RWPE2 (cell line): ENCODE results near the gene MYH15.

ENCODE experiments used
- ATAC-seq: fragments of 200-7000 bp; cut with Tn5 transposase; 3 replicates; pipeline ENCODE4 v1.9.1; 2021; ENCODE audit warnings: low read depth
- DNase-seq: peaks from one replicate; pipeline ENCODE4 v3.0.0-alpha.2; 2020; ENCODE audit warnings: low spot score
- H3K27ac ChIP-seq: fragments of 450-650 bp; 2 replicates; pipeline ENCODE4 v1.5.1; 2017; ENCODE audit warnings: mild to moderate bottlenecking; ENCODE audit not compliant: poor library complexity, severe bottlenecking
- H3K27me3 ChIP-seq: fragments of 250-450 bp; sonication (Bioruptor Pico); 2 replicates; pipeline ENCODE4 v1.5.1; 2021; ENCODE audit warnings: mild to moderate bottlenecking, moderate library complexity; ENCODE audit not compliant: insufficient read depth, poor library complexity, severe bottlenecking
- H3K36me3 ChIP-seq: fragments of 250-450 bp; sonication (Bioruptor Pico); 2 replicates; pipeline ENCODE4 v1.5.1; 2020; ENCODE audit warnings: low read depth, mild to moderate bottlenecking, moderate library complexity
- H3K4me1 ChIP-seq: fragments of 250-450 bp; sonication (Bioruptor Pico); 2 replicates; pipeline ENCODE4 v1.5.1; 2021; ENCODE audit warnings: mild to moderate bottlenecking, moderate library complexity; ENCODE audit not compliant: insufficient read depth, poor library complexity, severe bottlenecking
- H3K4me3 ChIP-seq: fragments of 250-450 bp; sonication (Bioruptor Pico); 2 replicates; pipeline ENCODE4 v1.5.1; 2021; ENCODE audit warnings: mild to moderate bottlenecking, moderate library complexity; ENCODE audit not compliant: severe bottlenecking
- H3K9me3 ChIP-seq: fragments of 250-450 bp; sonication (Bioruptor Pico); 2 replicates; pipeline ENCODE4 v1.5.1; 2021; ENCODE audit warnings: mild to moderate bottlenecking, moderate library complexity; ENCODE audit not compliant: severe bottlenecking
- CTCF ChIP-seq: fragments of 450-650 bp; IDR thresholded peaks from one replicate; pipeline ENCODE4 v1.5.1; 2017; ENCODE audit warnings: mild to moderate bottlenecking, moderate library complexity; ENCODE audit not compliant: poor library complexity, severe bottlenecking

MYH15 gene

GRCh38 chr3:108512671-108513070 lies 2.3 kb upstream of the MYH15 start:
- Histone ChIP-seq H3K4me3 (no peak overlapping the region), H3K27ac (no peak overlapping the region), H3K27me3 (no peaks in the 10 kb centered on the region), H3K36me3 (no peaks in the 10 kb centered on the region), H3K4me1 (no peaks in the 10 kb centered on the region), H3K9me3 (no peaks in the 10 kb centered on the region)
- DNase-seq (no peak), ATAC-seq (no peak)
- no peak for TF ChIP-seq CTCF

GRCh38 chr3:108511490-108511889 lies 1.1 kb upstream of the MYH15 start:
- H3K36me3 ChIP-seq: no peaks in the 10 kb centered on the region
- ATAC-seq: no peak
- no peak overlapping the region for H3K4me3 ChIP-seq
- H3K27me3 ChIP-seq: no peaks in the 10 kb centered on the region
- no peaks in the 10 kb centered on the region for H3K9me3 ChIP-seq
- H3K27ac ChIP-seq: no peak overlapping the region
- no peaks in the 10 kb centered on the region for H3K4me1 ChIP-seq
- no peak for DNase-seq
- no peak for TF ChIP-seq CTCF

GRCh38 chr3:108511055-108511454 lies 659 bp upstream of the MYH15 start:
- H3K9me3 ChIP-seq: no peaks in the 10 kb centered on the region
- ATAC-seq (no peak), DNase-seq (no peak)
- H3K27me3 ChIP-seq: no peaks in the 10 kb centered on the region
- no peaks in the 10 kb centered on the region for H3K36me3 ChIP-seq
- no peaks in the 10 kb centered on the region for H3K4me1 ChIP-seq
- no peak overlapping the region for H3K4me3 ChIP-seq
- H3K27ac ChIP-seq: no peak overlapping the region
- TF ChIP-seq CTCF: no peak

- no peaks in the 10 kb centered on the region for H3K36me3 ChIP-seq
- H3K4me3 ChIP-seq: no peak overlapping the region
- no peak for ATAC-seq
- H3K27me3 ChIP-seq: no peaks in the 10 kb centered on the region
- H3K27ac ChIP-seq: no peak overlapping the region
- H3K4me1 ChIP-seq: no peaks in the 10 kb centered on the region
- TF ChIP-seq CTCF: no peak
- H3K9me3 ChIP-seq: no peaks in the 10 kb centered on the region
- DNase-seq: no peak
Observed at GRCh38 chr3:108509871-108510270, 525 bp downstream of the MYH15 start.

- Histone ChIP-seq H3K27ac (no peak overlapping the region), H3K27me3 (no peaks in the 10 kb centered on the region), H3K4me1 (no peaks in the 10 kb centered on the region), H3K9me3 (no peaks in the 10 kb centered on the region), H3K4me3 (no peak overlapping the region), H3K36me3 (no peaks in the 10 kb centered on the region)
- no peak for ATAC-seq
- DNase-seq: no peak
- TF ChIP-seq CTCF: no peak
Observed at GRCh38 chr3:108509263-108509662, 1.1 kb downstream of the MYH15 start.
